Measurements from ENCODE around the gene MGAT5.
"Not testable (repeated sequence)": the region's sequence is repeated elsewhere in the genome, so short reads cannot be mapped to it uniquely, and the experiment has no call there.

Gene MGAT5

GRCh38 chr2:134293719-134294537 is 40.1 kb downstream of the MGAT5 start:
- no peaks in the 10 kb centered on the region for H3K27me3 ChIP-seq (ENCODE audit: low read depth, low read length)
- no peak overlapping the region for H3K27ac ChIP-seq (ENCODE audit: low read length)
- H3K9me3 ChIP-seq (ENCODE audit: control insufficient read depth in 1 of 2, low read length in 2 of 2): no peaks in the 10 kb centered on the region
- no peak overlapping the region for H3K4me3 ChIP-seq (ENCODE audit: low read depth in 1 of 2, low read length in 2 of 2)
- peaks cover 4 to 14% of the 10 kb centered on the region in 2 donors for H3K4me1 ChIP-seq (ENCODE audit: control insufficient read depth in 1 of 2, insufficient read depth in 2 of 2, low read length in 2 of 2)
- no peaks in the 10 kb centered on the region for H3K36me3 ChIP-seq (ENCODE audit: control insufficient read depth in 1 of 2, insufficient read depth in 2 of 2, low read length in 2 of 2)

GRCh38 chr2:134294598-134294997 is 40.7 kb downstream of the MGAT5 start:
- H3K36me3 ChIP-seq (ENCODE audit: control insufficient read depth in 1 of 2, insufficient read depth in 2 of 2, low read length in 2 of 2); H3K4me3 ChIP-seq (ENCODE audit: low read depth in 1 of 2, low read length in 2 of 2); H3K9me3 ChIP-seq (ENCODE audit: control insufficient read depth in 1 of 2, low read length in 2 of 2); H3K27me3 ChIP-seq (ENCODE audit: low read depth, low read length); H3K27ac ChIP-seq (ENCODE audit: low read length): not testable (repeated sequence)
- H3K4me1 ChIP-seq (ENCODE audit: control insufficient read depth in 1 of 2, insufficient read depth in 2 of 2, low read length in 2 of 2): peaks cover 4 to 14% of the 10 kb centered on the region in 2 donors

- Histone ChIP-seq H3K9me3 (ENCODE audit: control insufficient read depth in 1 of 2, low read length in 2 of 2) (no peaks in the 10 kb centered on the region), H3K27ac (ENCODE audit: low read length) (no peak overlapping the region), H3K4me3 (ENCODE audit: low read depth in 1 of 2, low read length in 2 of 2) (no peak overlapping the region), H3K4me1 (ENCODE audit: control insufficient read depth in 1 of 2, insufficient read depth in 2 of 2, low read length in 2 of 2) (peaks cover 4 to 7% of the 10 kb centered on the region in 2 donors), H3K36me3 (ENCODE audit: control insufficient read depth in 1 of 2, insufficient read depth in 2 of 2, low read length in 2 of 2) (no peaks in the 10 kb centered on the region), H3K27me3 (ENCODE audit: low read depth, low read length) (no peaks in the 10 kb centered on the region)
Measured at GRCh38 chr2:134295441-134295840, 41.6 kb downstream of the MGAT5 start.

- no peaks in the 10 kb centered on the region for H3K9me3 ChIP-seq (ENCODE audit: control insufficient read depth in 1 of 2, low read length in 2 of 2)
- H3K27ac ChIP-seq (ENCODE audit: low read length): no peak overlapping the region
- no peaks in the 10 kb centered on the region for H3K27me3 ChIP-seq (ENCODE audit: low read depth, low read length)
- no peaks in the 10 kb centered on the region for H3K36me3 ChIP-seq (ENCODE audit: control insufficient read depth in 1 of 2, insufficient read depth in 2 of 2, low read length in 2 of 2)
- H3K4me3 ChIP-seq (ENCODE audit: low read depth in 1 of 2, low read length in 2 of 2): no peak overlapping the region
- peaks cover 4 to 13% of the 10 kb centered on the region in 2 donors for H3K4me1 ChIP-seq (ENCODE audit: control insufficient read depth in 1 of 2, insufficient read depth in 2 of 2, low read length in 2 of 2)
Measured at GRCh38 chr2:134296301-134296700, 42.4 kb downstream of the MGAT5 start.

- H3K27ac ChIP-seq (ENCODE audit: low read length): no peak overlapping the region
- H3K4me1 ChIP-seq (ENCODE audit: control insufficient read depth in 1 of 2, insufficient read depth in 2 of 2, low read length in 2 of 2): peaks cover 4 to 13% of the 10 kb centered on the region in 2 donors
- H3K36me3 ChIP-seq (ENCODE audit: control insufficient read depth in 1 of 2, insufficient read depth in 2 of 2, low read length in 2 of 2): no peaks in the 10 kb centered on the region
- H3K9me3 ChIP-seq (ENCODE audit: control insufficient read depth in 1 of 2, low read length in 2 of 2): no peaks in the 10 kb centered on the region
- H3K27me3 ChIP-seq (ENCODE audit: low read depth, low read length): no peaks in the 10 kb centered on the region
- H3K4me3 ChIP-seq (ENCODE audit: low read depth in 1 of 2, low read length in 2 of 2): no peak overlapping the region
Measured at GRCh38 chr2:134299334-134299733, 45.5 kb downstream of the MGAT5 start.

GRCh38 chr2:134300585-134300984 is 46.7 kb downstream of the MGAT5 start:
- Histone ChIP-seq H3K36me3 (ENCODE audit: control insufficient read depth in 1 of 2, insufficient read depth in 2 of 2, low read length in 2 of 2) (no peaks in the 10 kb centered on the region), H3K9me3 (ENCODE audit: control insufficient read depth in 1 of 2, low read length in 2 of 2) (no peaks in the 10 kb centered on the region), H3K27me3 (ENCODE audit: low read depth, low read length) (no peaks in the 10 kb centered on the region), H3K27ac (ENCODE audit: low read length) (no peak overlapping the region), H3K4me1 (ENCODE audit: control insufficient read depth in 1 of 2, insufficient read depth in 2 of 2, low read length in 2 of 2) (peaks cover 4 to 10% of the 10 kb centered on the region in 2 donors), H3K4me3 (ENCODE audit: low read depth in 1 of 2, low read length in 2 of 2) (no peak overlapping the region)

- H3K4me3 ChIP-seq (ENCODE audit: low read depth in 1 of 2, low read length in 2 of 2): no peak overlapping the region
- no peaks in the 10 kb centered on the region for H3K27me3 ChIP-seq (ENCODE audit: low read depth, low read length)
- H3K36me3 ChIP-seq (ENCODE audit: control insufficient read depth in 1 of 2, insufficient read depth in 2 of 2, low read length in 2 of 2): no peaks in the 10 kb centered on the region
- H3K9me3 ChIP-seq (ENCODE audit: control insufficient read depth in 1 of 2, low read length in 2 of 2): no peaks in the 10 kb centered on the region
- peaks cover 0 to 6% of the 10 kb centered on the region in 2 donors for H3K4me1 ChIP-seq (ENCODE audit: control insufficient read depth in 1 of 2, insufficient read depth in 2 of 2, low read length in 2 of 2)
- H3K27ac ChIP-seq (ENCODE audit: low read length): peak overlapping the region; percentile 24
Measured at GRCh38 chr2:134301099-134301927, 47.4 kb downstream of the MGAT5 start.

GRCh38 chr2:134301928-134302260 is 48.0 kb downstream of the MGAT5 start:
- peaks cover 0 to 6% of the 10 kb centered on the region in 2 donors for H3K4me1 ChIP-seq (ENCODE audit: control insufficient read depth in 1 of 2, insufficient read depth in 2 of 2, low read length in 2 of 2)
- H3K27ac ChIP-seq (ENCODE audit: low read length): peak overlapping the region; percentile 24
- H3K9me3 ChIP-seq (ENCODE audit: control insufficient read depth in 1 of 2, low read length in 2 of 2): no peaks in the 10 kb centered on the region
- no peaks in the 10 kb centered on the region for H3K27me3 ChIP-seq (ENCODE audit: low read depth, low read length)
- H3K4me3 ChIP-seq (ENCODE audit: low read depth in 1 of 2, low read length in 2 of 2): no peak overlapping the region
- no peaks in the 10 kb centered on the region for H3K36me3 ChIP-seq (ENCODE audit: control insufficient read depth in 1 of 2, insufficient read depth in 2 of 2, low read length in 2 of 2)

GRCh38 chr2:134304394-134305108 is 50.7 kb downstream of the MGAT5 start:
- Histone ChIP-seq H3K9me3 (ENCODE audit: control insufficient read depth in 1 of 2, low read length in 2 of 2) (no peaks in the 10 kb centered on the region), H3K4me3 (ENCODE audit: low read depth in 1 of 2, low read length in 2 of 2) (no peak overlapping the region), H3K27ac (ENCODE audit: low read length) (no peak overlapping the region), H3K36me3 (ENCODE audit: control insufficient read depth in 1 of 2, insufficient read depth in 2 of 2, low read length in 2 of 2) (no peaks in the 10 kb centered on the region), H3K27me3 (ENCODE audit: low read depth, low read length) (no peaks in the 10 kb centered on the region), H3K4me1 (ENCODE audit: control insufficient read depth in 1 of 2, insufficient read depth in 2 of 2, low read length in 2 of 2) (peaks cover 0 to 6% of the 10 kb centered on the region in 2 donors)

GRCh38 chr2:134305109-134305491 is 51.2 kb downstream of the MGAT5 start:
- H3K27ac ChIP-seq (ENCODE audit: low read length): no peak overlapping the region
- no peaks in the 10 kb centered on the region for H3K36me3 ChIP-seq (ENCODE audit: control insufficient read depth in 1 of 2, insufficient read depth in 2 of 2, low read length in 2 of 2)
- H3K9me3 ChIP-seq (ENCODE audit: control insufficient read depth in 1 of 2, low read length in 2 of 2): no peaks in the 10 kb centered on the region
- no peaks in the 10 kb centered on the region for H3K27me3 ChIP-seq (ENCODE audit: low read depth, low read length)
- no peak overlapping the region for H3K4me3 ChIP-seq (ENCODE audit: low read depth in 1 of 2, low read length in 2 of 2)
- H3K4me1 ChIP-seq (ENCODE audit: control insufficient read depth in 1 of 2, insufficient read depth in 2 of 2, low read length in 2 of 2): peaks cover 0 to 6% of the 10 kb centered on the region in 2 donors

GRCh38 chr2:134306521-134306920 is 52.6 kb downstream of the MGAT5 start:
- Histone ChIP-seq H3K4me1 (ENCODE audit: control insufficient read depth in 1 of 2, insufficient read depth in 2 of 2, low read length in 2 of 2) (no peaks in the 10 kb centered on the region), H3K36me3 (ENCODE audit: control insufficient read depth in 1 of 2, insufficient read depth in 2 of 2, low read length in 2 of 2) (no peaks in the 10 kb centered on the region), H3K27ac (ENCODE audit: low read length) (no peak overlapping the region), H3K9me3 (ENCODE audit: control insufficient read depth in 1 of 2, low read length in 2 of 2) (no peaks in the 10 kb centered on the region), H3K4me3 (ENCODE audit: low read depth in 1 of 2, low read length in 2 of 2) (no peak overlapping the region), H3K27me3 (ENCODE audit: low read depth, low read length) (no peaks in the 10 kb centered on the region)

Measured in muscle layer of duodenum (tissue), 2 donors.